GM21390 (cell line): ENCODE results near the gene INSIG1.

Experiments
- ATAC-seq: cut with Tn5 transposase; IDR thresholded peaks from one replicate; pipeline ENCODE4 v1.9.1; 2021; ENCODE audit not compliant: unreplicated experiment

The INSIG1 gene

GRCh38 chr7:155284496-155285274 is 13.0 kb upstream of the INSIG1 start:
- ATAC-seq = no peak

GRCh38 chr7:155285423-155285822 is 12.3 kb upstream of the INSIG1 start:
- ATAC-seq = no peak

GRCh38 chr7:155285833-155286232 is 11.8 kb upstream of the INSIG1 start:
- ATAC-seq = no peak

GRCh38 chr7:155286686-155287085 is 11.0 kb upstream of the INSIG1 start:
- ATAC-seq = no peak

GRCh38 chr7:155287284-155287935 is 10.3 kb upstream of the INSIG1 start:
- ATAC-seq = no peak

GRCh38 chr7:155288055-155288454 is 9.6 kb upstream of the INSIG1 start:
- no peak for ATAC-seq

GRCh38 chr7:155289107-155289506 is 8.6 kb upstream of the INSIG1 start:
- ATAC-seq = no peak

GRCh38 chr7:155289949-155290501 is 7.7 kb upstream of the INSIG1 start:
- ATAC-seq = no peak

GRCh38 chr7:155291045-155291530 is 6.6 kb upstream of the INSIG1 start:
- ATAC-seq = no peak

- ATAC-seq = no peak
Measured at GRCh38 chr7:155291729-155292128, 5.9 kb upstream of the INSIG1 start.

GRCh38 chr7:155292680-155293226 is 4.9 kb upstream of the INSIG1 start:
- no peak for ATAC-seq

GRCh38 chr7:155293721-155294510 is 3.8 kb upstream of the INSIG1 start:
- no peak for ATAC-seq

- no peak for ATAC-seq
Measured at GRCh38 chr7:155294511-155294778, 3.2 kb upstream of the INSIG1 start.

- ATAC-seq = no peak
Measured at GRCh38 chr7:155295511-155295910, 2.2 kb upstream of the INSIG1 start.

- no peak for ATAC-seq
Measured at GRCh38 chr7:155296006-155296787, 1.5 kb upstream of the INSIG1 start.

GRCh38 chr7:155296788-155297516 is 726 bp upstream of the INSIG1 start:
- ATAC-seq = peak; percentile 32

GRCh38 chr7:155298288-155298833 is 683 bp downstream of the INSIG1 start:
- peak; percentile 0 for ATAC-seq

GRCh38 chr7:155298834-155299534 is 1.3 kb downstream of the INSIG1 start:
- peak; percentile 67 for ATAC-seq
